Neural progenitor cell (in vitro differentiated cells): Measurements from ENCODE around the gene SLC17A2. TPM values are rescaled to one million over a fixed set of nuclear protein-coding genes. Genes with fewer than 3 reads are reported as not detected.

ENCODE experiments used
- DNase-seq: peaks from one replicate; pipeline ENCODE4 v3.0.0-alpha.2; 2016; ENCODE audit warnings: low spot score
- H2AFZ ChIP-seq: fragments of 200-600 bp; sonication (generic); replicated peaks from 2 replicates; pipeline ENCODE4 v1.6.1; 2016; ENCODE audit warnings: antibody characterized with exemption
- H3F3A ChIP-seq: fragments of 200-600 bp; sonication (generic); 2 replicates; pipeline ENCODE4 v1.6.1; 2016; ENCODE audit warnings: antibody characterized with exemption, low read depth
- H3K27ac ChIP-seq: fragments of 200-600 bp; sonication (generic); 2 replicates; pipeline ENCODE4 v1.5.1; 2016; ENCODE audit warnings: mild to moderate bottlenecking
- H3K27me3 ChIP-seq: fragments of 200-600 bp; sonication (generic); 2 replicates; pipeline ENCODE4 v1.6.1; 2016; ENCODE audit warnings: mild to moderate bottlenecking, moderate library complexity
- H3K36me3 ChIP-seq: fragments of 200-600 bp; sonication (generic); 2 replicates; pipeline ENCODE4 v1.5.1; 2016
- H3K4me1 ChIP-seq: fragments of 200-600 bp; sonication (generic); 2 replicates; pipeline ENCODE4 v1.6.1; 2016; ENCODE audit warnings: mixed run types
- H3K4me2 ChIP-seq: fragments of 200-600 bp; sonication (generic); 2 replicates; pipeline ENCODE4 v1.6.1; 2016
- H3K4me3 ChIP-seq: fragments of 200-600 bp; sonication (generic); 2 replicates; pipeline ENCODE4 v1.5.1; 2016
- H3K79me2 ChIP-seq: fragments of 200-600 bp; sonication (generic); 2 replicates; pipeline ENCODE4 v1.6.1; 2016; ENCODE audit warnings: low read depth
- H3K9ac ChIP-seq: fragments of 200-600 bp; sonication (generic); 2 replicates; pipeline ENCODE4 v1.6.1; 2016
- H3K9me3 ChIP-seq: fragments of 200-600 bp; sonication (generic); 2 replicates; pipeline ENCODE4 v1.5.1; 2016; ENCODE audit warnings: low read depth
- H4K20me1 ChIP-seq: fragments of 200-600 bp; sonication (generic); 2 replicates; pipeline ENCODE4 v1.6.1; 2016; ENCODE audit warnings: low read depth
- H3K27ac Mint-ChIP-seq: 3 replicates; pipeline ENCODE4 v1.8.0; 2021; ENCODE audit warnings: mixed read lengths
- H3K27me3 Mint-ChIP-seq: 2 replicates; pipeline ENCODE4 v1.8.0; 2022; ENCODE audit warnings: low read depth, mild to moderate bottlenecking, inconsistent platforms, moderate library complexity, mixed read lengths; ENCODE audit not compliant: insufficient read depth
- H3K36me3 Mint-ChIP-seq: 3 replicates; pipeline ENCODE4 v1.8.0; 2021; ENCODE audit warnings: mixed read lengths
- H3K4me1 Mint-ChIP-seq: 3 replicates; pipeline ENCODE4 v1.8.0; 2021; ENCODE audit warnings: mixed read lengths
- H3K4me3 Mint-ChIP-seq: 3 replicates; pipeline ENCODE4 v1.8.0; 2021; ENCODE audit warnings: mild to moderate bottlenecking, moderate library complexity, mixed read lengths
- H3K9me3 Mint-ChIP-seq: 3 replicates; pipeline ENCODE4 v1.8.0; 2020; ENCODE audit warnings: mixed read lengths
- EZH2 ChIP-seq: fragments of 200-600 bp; sonication (generic); IDR thresholded peaks from 2 replicates; pipeline ENCODE4 v1.6.1; 2017; ENCODE audit warnings: antibody characterized with exemption, mild to moderate bottlenecking, moderate library complexity
- EZH2phosphoT487 ChIP-seq: fragments of 200-600 bp; sonication (generic); IDR thresholded peaks from 2 replicates; pipeline ENCODE4 v1.6.1; 2017; ENCODE audit warnings: antibody characterized with exemption
- total RNA-seq: library from RNA; depleted of rRNA; stranded (reverse); fragments of >200 nt; gene quantifications from 2 replicates; pipeline ENCODE4 v1.2.3, GENCODE V29; 2015; ENCODE audit warnings: low replicate concordance
- TF ChIP-seq, protein P1 (sequence below): fragments of 200-600 bp; sonication (generic); IDR thresholded peaks from 2 replicates; pipeline ENCODE4 v1.5.1; 2017; ENCODE audit warnings: antibody characterized with exemption, mild to moderate bottlenecking

SLC17A2 gene, protein sequence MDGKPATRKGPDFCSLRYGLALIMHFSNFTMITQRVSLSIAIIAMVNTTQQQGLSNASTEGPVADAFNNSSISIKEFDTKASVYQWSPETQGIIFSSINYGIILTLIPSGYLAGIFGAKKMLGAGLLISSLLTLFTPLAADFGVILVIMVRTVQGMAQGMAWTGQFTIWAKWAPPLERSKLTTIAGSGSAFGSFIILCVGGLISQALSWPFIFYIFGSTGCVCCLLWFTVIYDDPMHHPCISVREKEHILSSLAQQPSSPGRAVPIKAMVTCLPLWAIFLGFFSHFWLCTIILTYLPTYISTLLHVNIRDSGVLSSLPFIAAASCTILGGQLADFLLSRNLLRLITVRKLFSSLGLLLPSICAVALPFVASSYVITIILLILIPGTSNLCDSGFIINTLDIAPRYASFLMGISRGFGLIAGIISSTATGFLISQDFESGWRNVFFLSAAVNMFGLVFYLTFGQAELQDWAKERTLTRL
- not detected in 2 replicates for total RNA-seq

DNA sequence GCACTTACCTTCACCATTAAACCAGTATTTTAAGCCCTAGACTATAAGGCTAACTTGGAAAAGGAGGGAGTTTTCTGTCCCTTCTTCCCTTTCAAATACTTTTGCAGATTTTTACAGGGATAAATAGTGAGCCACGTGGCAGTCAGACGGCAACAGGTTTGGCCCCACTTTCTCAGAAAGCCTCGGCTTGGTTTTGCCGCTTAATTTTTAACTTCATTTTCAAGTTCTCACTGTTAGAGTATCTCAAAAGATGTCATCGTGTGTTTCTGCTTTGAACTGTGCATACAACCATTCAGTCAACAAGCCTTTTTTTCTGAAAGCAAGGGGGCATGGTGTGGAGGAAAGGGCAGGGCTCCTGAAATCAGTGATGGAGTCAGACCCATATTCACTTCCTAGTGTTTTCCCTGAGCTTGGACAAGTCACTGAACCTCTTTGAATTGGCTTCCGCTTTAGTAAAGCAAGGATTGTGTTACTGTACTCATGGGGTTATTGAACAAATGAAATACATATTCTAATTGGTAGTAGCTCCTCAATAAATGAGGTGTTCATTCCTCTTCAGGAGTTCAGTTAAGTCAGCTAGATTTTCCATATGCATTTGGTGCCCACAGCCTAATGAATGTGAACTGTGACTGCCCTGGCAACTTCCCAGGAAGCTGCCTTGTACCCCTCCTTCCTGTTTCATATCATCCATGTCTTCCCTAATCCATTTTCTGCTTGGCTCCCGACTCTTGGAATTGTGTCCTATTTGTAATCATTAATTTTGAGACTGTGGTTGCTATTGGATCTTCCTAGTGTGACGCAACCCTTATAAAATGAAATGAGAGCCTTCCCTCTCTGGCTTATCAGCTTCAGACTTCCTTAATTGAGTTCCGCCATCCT, at the start of gene SLC17A2:
Gene SLC17A2, minus strand, starts transcription at position 160 of the 879 bp plus-strand sequence. CDS start 4,895 bp downstream, outside the sequence.
- Mint-ChIP-seq H3K9me3 (no peaks in the 10 kb centered on the region), H3K4me1 (no peaks in the 10 kb centered on the region), H3K36me3 (no peaks in the 10 kb centered on the region), H3K27ac (no peak within 1 kb of the TSS), H3K27me3 (no peaks in the 10 kb centered on the region), H3K4me3 (no peak within 1 kb of the TSS)
- no peak within 1 kb of the TSS for H3K4me3 ChIP-seq
- H3K27ac ChIP-seq = no peak within 1 kb of the TSS
- no peaks in the 10 kb centered on the region for H3K36me3 ChIP-seq
- no peaks in the 10 kb centered on the region for H3K79me2 ChIP-seq
- H2AFZ ChIP-seq = peak within 1 kb of the TSS; percentile 37
- H3K9me3 ChIP-seq = no peaks in the 10 kb centered on the region
- no peaks in the 10 kb centered on the region for H3K4me1 ChIP-seq
- H3K27me3 ChIP-seq = no peaks in the 10 kb centered on the region
- H3K9ac ChIP-seq = no peak within 1 kb of the TSS
- H3K4me2 ChIP-seq = no peak within 1 kb of the TSS
- no peak for TF ChIP-seq EZH2phosphoT487
- no peak for TF ChIP-seq EZH2
- TF ChIP-seq, protein P1, sequence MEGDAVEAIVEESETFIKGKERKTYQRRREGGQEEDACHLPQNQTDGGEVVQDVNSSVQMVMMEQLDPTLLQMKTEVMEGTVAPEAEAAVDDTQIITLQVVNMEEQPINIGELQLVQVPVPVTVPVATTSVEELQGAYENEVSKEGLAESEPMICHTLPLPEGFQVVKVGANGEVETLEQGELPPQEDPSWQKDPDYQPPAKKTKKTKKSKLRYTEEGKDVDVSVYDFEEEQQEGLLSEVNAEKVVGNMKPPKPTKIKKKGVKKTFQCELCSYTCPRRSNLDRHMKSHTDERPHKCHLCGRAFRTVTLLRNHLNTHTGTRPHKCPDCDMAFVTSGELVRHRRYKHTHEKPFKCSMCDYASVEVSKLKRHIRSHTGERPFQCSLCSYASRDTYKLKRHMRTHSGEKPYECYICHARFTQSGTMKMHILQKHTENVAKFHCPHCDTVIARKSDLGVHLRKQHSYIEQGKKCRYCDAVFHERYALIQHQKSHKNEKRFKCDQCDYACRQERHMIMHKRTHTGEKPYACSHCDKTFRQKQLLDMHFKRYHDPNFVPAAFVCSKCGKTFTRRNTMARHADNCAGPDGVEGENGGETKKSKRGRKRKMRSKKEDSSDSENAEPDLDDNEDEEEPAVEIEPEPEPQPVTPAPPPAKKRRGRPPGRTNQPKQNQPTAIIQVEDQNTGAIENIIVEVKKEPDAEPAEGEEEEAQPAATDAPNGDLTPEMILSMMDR = no peak
- no peak for DNase-seq
- H4K20me1 ChIP-seq = no peaks in the 10 kb centered on the region
- no peaks in the 10 kb centered on the region for H3F3A ChIP-seq

DNA sequence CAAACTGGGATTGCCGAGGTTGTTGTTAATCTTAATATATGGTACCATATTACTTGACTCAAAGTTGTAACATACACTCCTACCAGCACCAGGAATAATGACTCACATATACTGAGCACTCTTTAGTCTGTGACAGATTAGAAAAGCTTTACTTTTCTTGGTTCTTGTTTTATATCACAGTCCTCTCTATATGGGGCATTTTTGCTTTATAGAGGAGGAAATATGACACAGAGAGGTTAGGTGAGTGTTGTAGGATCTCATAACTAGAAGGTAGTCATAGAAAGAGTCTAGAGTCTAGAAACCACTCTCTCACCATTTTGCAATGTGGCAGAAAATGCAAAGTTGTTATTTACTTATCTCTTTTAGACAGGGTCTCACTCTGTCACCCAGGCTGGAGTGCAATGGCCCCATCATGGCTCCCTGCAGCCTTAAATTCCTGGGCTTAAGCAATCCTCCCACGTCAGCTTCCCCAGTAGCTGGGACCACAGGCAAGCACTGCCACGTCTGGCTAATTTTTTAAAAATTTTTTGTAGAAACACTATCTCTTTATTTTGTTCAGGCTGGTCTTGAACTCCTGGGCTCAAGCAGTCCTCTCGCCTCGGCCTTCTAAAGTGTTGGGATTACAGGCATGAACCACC, 45.6 kb upstream of the SLC17A2 start:
- DNase-seq = no peak
- H3K27ac Mint-ChIP-seq = no peak overlapping the region
- H3K9me3 Mint-ChIP-seq = no peaks in the 10 kb centered on the region

DNA sequence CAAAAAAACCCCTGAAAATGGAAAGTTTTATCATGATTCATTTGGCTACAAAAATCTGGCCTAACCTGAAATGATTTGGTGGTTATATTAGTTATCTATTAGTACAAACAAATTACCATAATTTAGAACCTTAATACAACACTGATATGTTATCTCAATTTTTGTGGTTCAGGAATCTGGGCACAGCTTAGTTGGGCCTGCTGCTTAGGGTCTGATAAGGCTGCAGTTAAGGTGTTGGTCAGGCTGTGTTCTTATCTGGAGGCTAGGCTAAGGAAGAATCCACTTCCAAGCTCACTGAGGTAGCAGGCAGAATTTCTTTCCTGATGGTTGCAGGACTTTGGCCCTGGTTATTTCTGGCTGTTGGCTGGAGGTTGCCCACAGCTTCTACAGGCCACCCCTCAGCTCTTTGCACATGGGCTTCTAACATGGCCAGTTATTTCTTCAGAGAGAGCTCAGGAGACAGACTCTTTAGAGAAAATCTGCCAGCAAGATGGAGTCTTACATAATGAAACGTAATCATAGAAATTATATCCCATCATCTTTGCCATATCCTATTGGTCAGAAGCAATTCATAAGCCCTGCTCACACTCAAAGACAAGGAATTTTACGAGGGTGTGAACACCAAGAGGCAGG, 43.5 kb upstream of the SLC17A2 start:
- Mint-ChIP-seq H3K9me3 (no peaks in the 10 kb centered on the region), H3K27me3 (no peaks in the 10 kb centered on the region), H3K36me3 (no peaks in the 10 kb centered on the region), H3K4me3 (no peak overlapping the region), H3K4me1 (peaks cover 6% of the 10 kb centered on the region), H3K27ac (no peak overlapping the region)
- H3K4me1 ChIP-seq = no peaks in the 10 kb centered on the region
- H3K27ac ChIP-seq = no peak overlapping the region
- H3K9me3 ChIP-seq = no peaks in the 10 kb centered on the region
- H3K79me2 ChIP-seq = no peaks in the 10 kb centered on the region
- H3K36me3 ChIP-seq = no peaks in the 10 kb centered on the region
- TF ChIP-seq EZH2phosphoT487 = no peak
- TF ChIP-seq, protein P1 = no peak
- TF ChIP-seq EZH2 = no peak
- H3K27me3 ChIP-seq = no peaks in the 10 kb centered on the region
- H3K4me2 ChIP-seq = no peak overlapping the region
- no peak overlapping the region for H3K9ac ChIP-seq
- DNase-seq = no peak
- H3K4me3 ChIP-seq = no peak overlapping the region
- no peaks in the 10 kb centered on the region for H4K20me1 ChIP-seq
- H2AFZ ChIP-seq = no peak overlapping the region
- no peaks in the 10 kb centered on the region for H3F3A ChIP-seq

More for the DNA sequence above, 45.6 kb upstream of the SLC17A2 start:
- no peaks in the 10 kb centered on the region for H3K27me3 ChIP-seq
- no peaks in the 10 kb centered on the region for H3F3A ChIP-seq
- H3K36me3 ChIP-seq = no peaks in the 10 kb centered on the region
- Mint-ChIP-seq H3K4me3 (no peak overlapping the region), H3K4me1 (peaks cover 3% of the 10 kb centered on the region), H3K27me3 (no peaks in the 10 kb centered on the region), H3K36me3 (no peaks in the 10 kb centered on the region)
- no peaks in the 10 kb centered on the region for H3K79me2 ChIP-seq
- H3K9me3 ChIP-seq = no peaks in the 10 kb centered on the region
- no peak overlapping the region for H3K27ac ChIP-seq
- no peaks in the 10 kb centered on the region for H3K4me1 ChIP-seq
- no peak overlapping the region for H3K9ac ChIP-seq
- H3K4me3 ChIP-seq = no peak overlapping the region
- H2AFZ ChIP-seq = no peak overlapping the region
- H3K4me2 ChIP-seq = no peak overlapping the region
- H4K20me1 ChIP-seq = no peaks in the 10 kb centered on the region
- TF ChIP-seq EZH2 (no peak), EZH2phosphoT487 (no peak)
- TF ChIP-seq, protein P1 = no peak
